ENCODE measurements around the gene GAB1. TPM values are rescaled to one million over a fixed set of nuclear protein-coding genes. Genes with fewer than 3 reads are reported as not detected.

GAB1 gene
- total RNA-seq, 1 experiment from 2014 or later: 3.8 TPM

DNA sequence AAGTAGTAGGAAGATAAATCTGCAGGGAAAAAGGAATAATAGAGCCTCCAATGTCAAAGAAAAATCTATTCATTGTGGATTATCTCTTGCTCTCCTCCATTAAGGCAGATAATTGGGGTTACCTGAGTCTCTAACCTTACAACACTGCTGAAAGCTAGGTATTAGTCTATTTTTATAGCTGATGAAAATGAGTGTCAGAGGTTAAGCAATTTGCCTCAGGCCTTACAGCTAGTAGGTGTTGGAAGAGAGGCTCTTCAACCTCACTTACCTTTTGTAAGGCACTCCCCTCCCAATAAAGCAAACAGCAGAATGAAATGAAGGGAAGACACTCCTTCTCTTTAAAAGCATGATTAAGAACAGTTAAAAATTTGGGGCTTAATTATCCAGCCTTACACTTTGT, 45.4 kb upstream of the GAB1 start:
- Histone ChIP-seq H2AFZ (ENCODE audit: low read depth, low read length, poor library complexity, severe bottlenecking) (no peak overlapping the region), H3K4me2 (ENCODE audit: low read length) (no peak overlapping the region), H3K27ac (ENCODE audit: low read depth, low read length) (no peak overlapping the region), H3K4me1 (ENCODE audit: control insufficient read depth in 1 of 2, insufficient read depth in 2 of 2, low read length in 2 of 2) (no peaks in the 10 kb centered on the region), H3K9me2 (ENCODE audit: insufficient read depth) (no peaks in the 10 kb centered on the region), H3K79me2 (ENCODE audit: insufficient read depth, low read length) (no peaks in the 10 kb centered on the region), H3K4me3 (replicated peaks in 1 of 2; ENCODE audit: low read depth in 1 of 2, low read length in 2 of 2) (no peak overlapping the region), H3K36me3 (ENCODE audit: control insufficient read depth in 1 of 2, insufficient read depth in 2 of 2, low read length in 2 of 2) (no peaks in the 10 kb centered on the region), H3K9me3 (ENCODE audit: control insufficient read depth in 1 of 2, insufficient read depth in 1 of 2, low read depth in 1 of 2, low read length in 2 of 2) (no peaks in the 10 kb centered on the region), H3K27me3 (ENCODE audit: insufficient read depth, low read length) (no peaks in the 10 kb centered on the region), H3K9ac (ENCODE audit: low read length) (no peak overlapping the region), H4K20me1 (ENCODE audit: insufficient read depth) (no peaks in the 10 kb centered on the region)
- no TSS peak for BruUV-seq (replicated peaks)
- ChIA-PET RAD21 (ENCODE audit: low non-redundant PET in 1 of 2, low total read pairs in 2 of 2, uncharacterized antibody in 2 of 2, unreplicated experiment in 2 of 2) (no interaction called here), POLR2A (no interaction called here), CTCF (no interaction called here)
- no peak for ATAC-seq
- intact Hi-C loops (cut with micrococcal nuclease): no loop called here
- TF ChIP-seq ZBTB33 (IDR thresholded peaks at IDR 0.05; ENCODE audit: extremely low read depth, insufficient replicate concordance, low read length) (no peak), EZH2 (IDR thresholded peaks at IDR 0.05) (no peak), POLR2AphosphoS5 (IDR thresholded peaks at IDR 0.05; ENCODE audit: low read depth, low read length) (no peak), ELF1 (IDR thresholded peaks at IDR 0.05; ENCODE audit: borderline replicate concordance, low read depth) (no peak), TCF7L2 (IDR thresholded peaks at IDR 0.05; ENCODE audit: borderline replicate concordance, extremely low read depth, insufficient read depth, insufficient read length) (no peak), ZNF274 (IDR thresholded peaks at IDR 0.05; ENCODE audit: low read depth, low read length) (no peak)
- TF ChIP-seq, protein P1, sequence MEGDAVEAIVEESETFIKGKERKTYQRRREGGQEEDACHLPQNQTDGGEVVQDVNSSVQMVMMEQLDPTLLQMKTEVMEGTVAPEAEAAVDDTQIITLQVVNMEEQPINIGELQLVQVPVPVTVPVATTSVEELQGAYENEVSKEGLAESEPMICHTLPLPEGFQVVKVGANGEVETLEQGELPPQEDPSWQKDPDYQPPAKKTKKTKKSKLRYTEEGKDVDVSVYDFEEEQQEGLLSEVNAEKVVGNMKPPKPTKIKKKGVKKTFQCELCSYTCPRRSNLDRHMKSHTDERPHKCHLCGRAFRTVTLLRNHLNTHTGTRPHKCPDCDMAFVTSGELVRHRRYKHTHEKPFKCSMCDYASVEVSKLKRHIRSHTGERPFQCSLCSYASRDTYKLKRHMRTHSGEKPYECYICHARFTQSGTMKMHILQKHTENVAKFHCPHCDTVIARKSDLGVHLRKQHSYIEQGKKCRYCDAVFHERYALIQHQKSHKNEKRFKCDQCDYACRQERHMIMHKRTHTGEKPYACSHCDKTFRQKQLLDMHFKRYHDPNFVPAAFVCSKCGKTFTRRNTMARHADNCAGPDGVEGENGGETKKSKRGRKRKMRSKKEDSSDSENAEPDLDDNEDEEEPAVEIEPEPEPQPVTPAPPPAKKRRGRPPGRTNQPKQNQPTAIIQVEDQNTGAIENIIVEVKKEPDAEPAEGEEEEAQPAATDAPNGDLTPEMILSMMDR (IDR thresholded peaks at IDR 0.05 in 2 of 3, conservative IDR thresholded peaks at IDR 0.05 in 1 of 3; ENCODE audit: borderline replicate concordance in 1 of 3, insufficient read depth in 1 of 3, low read depth in 2 of 3, low read length in 2 of 3): no peak
- DNase-seq (ENCODE audit: low read depth, low spot score): no peak

Data from HCT116 (cell line).